Measurements from ENCODE around the gene DPM1. TPM values are rescaled to one million over a fixed set of nuclear protein-coding genes. Genes with fewer than 3 reads are reported as not detected.
"Not testable (repeated sequence)": the region's sequence is repeated elsewhere in the genome, so short reads cannot be mapped to it uniquely, and the experiment has no call there.

DPM1 gene
- total RNA-seq, 1 donor from 2014 or later, result 37.5 TPM

DNA sequence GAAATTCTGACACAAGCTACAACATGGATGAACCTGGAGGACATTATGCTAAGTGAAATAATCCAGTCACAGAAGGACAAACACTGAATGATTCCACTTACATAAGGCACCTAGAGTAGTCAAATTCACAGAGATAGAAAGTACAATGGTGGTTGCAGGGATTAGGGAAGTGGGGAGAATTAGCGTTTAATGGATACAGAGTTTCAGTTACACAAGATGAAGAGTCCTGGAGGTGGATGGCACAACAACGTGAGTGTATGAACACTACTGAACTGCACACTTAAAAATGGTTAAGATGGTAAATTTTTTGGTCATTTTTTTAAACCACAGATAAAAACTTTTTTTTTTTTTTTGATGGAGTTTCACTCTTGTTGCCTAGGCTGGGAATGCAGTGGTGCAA lies 25.0 kb upstream of the DPM1 start:
- no peaks in the 10 kb centered on the region for H3K27me3 ChIP-seq
- DNase-seq (ENCODE audit: low spot score in 2 of 2), result no peak
- H3K27ac ChIP-seq, result no peak overlapping the region
- intact Hi-C loops (cut with DNase I), result no loop called here
- TF ChIP-seq, protein P1, sequence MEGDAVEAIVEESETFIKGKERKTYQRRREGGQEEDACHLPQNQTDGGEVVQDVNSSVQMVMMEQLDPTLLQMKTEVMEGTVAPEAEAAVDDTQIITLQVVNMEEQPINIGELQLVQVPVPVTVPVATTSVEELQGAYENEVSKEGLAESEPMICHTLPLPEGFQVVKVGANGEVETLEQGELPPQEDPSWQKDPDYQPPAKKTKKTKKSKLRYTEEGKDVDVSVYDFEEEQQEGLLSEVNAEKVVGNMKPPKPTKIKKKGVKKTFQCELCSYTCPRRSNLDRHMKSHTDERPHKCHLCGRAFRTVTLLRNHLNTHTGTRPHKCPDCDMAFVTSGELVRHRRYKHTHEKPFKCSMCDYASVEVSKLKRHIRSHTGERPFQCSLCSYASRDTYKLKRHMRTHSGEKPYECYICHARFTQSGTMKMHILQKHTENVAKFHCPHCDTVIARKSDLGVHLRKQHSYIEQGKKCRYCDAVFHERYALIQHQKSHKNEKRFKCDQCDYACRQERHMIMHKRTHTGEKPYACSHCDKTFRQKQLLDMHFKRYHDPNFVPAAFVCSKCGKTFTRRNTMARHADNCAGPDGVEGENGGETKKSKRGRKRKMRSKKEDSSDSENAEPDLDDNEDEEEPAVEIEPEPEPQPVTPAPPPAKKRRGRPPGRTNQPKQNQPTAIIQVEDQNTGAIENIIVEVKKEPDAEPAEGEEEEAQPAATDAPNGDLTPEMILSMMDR (IDR thresholded peaks at IDR 0.05), result no peak
- no peaks in the 10 kb centered on the region for H3K9me3 ChIP-seq
- no peaks in the 10 kb centered on the region for H3K4me1 ChIP-seq
- no peak overlapping the region for H3K4me3 ChIP-seq
- no peaks in the 10 kb centered on the region for H3K36me3 ChIP-seq

GRCh38 chr20:50982363-50982762 lies 24.0 kb upstream of the DPM1 start:
- intact Hi-C loops (cut with DNase I), result no loop called here
- no peaks in the 10 kb centered on the region for H3K4me1 ChIP-seq
- no peaks in the 10 kb centered on the region for H3K36me3 ChIP-seq
- no peak for DNase-seq (ENCODE audit: low spot score in 2 of 2)
- no peak overlapping the region for H3K27ac ChIP-seq
- H3K9me3 ChIP-seq, result no peaks in the 10 kb centered on the region
- TF ChIP-seq, protein P1 (IDR thresholded peaks at IDR 0.05), result no peak
- H3K27me3 ChIP-seq, result no peaks in the 10 kb centered on the region
- no peak overlapping the region for H3K4me3 ChIP-seq

- H3K9me3 ChIP-seq, result no peaks in the 10 kb centered on the region
- DNase-seq (ENCODE audit: low spot score in 2 of 2), result no peak
- TF ChIP-seq, protein P1 (IDR thresholded peaks at IDR 0.05), result no peak
- H3K36me3 ChIP-seq, result no peaks in the 10 kb centered on the region
- no peaks in the 10 kb centered on the region for H3K4me1 ChIP-seq
- no peak overlapping the region for H3K27ac ChIP-seq
- H3K27me3 ChIP-seq, result no peaks in the 10 kb centered on the region
- intact Hi-C loops (cut with DNase I), result no loop called here
- no peak overlapping the region for H3K4me3 ChIP-seq
These were observed 23.3 kb upstream of the DPM1 start for GRCh38 chr20:50981714-50982048.

- H3K27ac ChIP-seq, result no peak overlapping the region
- no peak overlapping the region for H3K4me3 ChIP-seq
- no peaks in the 10 kb centered on the region for H3K27me3 ChIP-seq
- intact Hi-C loops (cut with DNase I), result no loop called here
- no peak for DNase-seq (ENCODE audit: low spot score in 2 of 2)
- TF ChIP-seq, protein P1 (IDR thresholded peaks at IDR 0.05), result peak; percentile 52 to 69 (median 54)
- H3K9me3 ChIP-seq, result no peaks in the 10 kb centered on the region
- H3K4me1 ChIP-seq, result no peaks in the 10 kb centered on the region
- no peaks in the 10 kb centered on the region for H3K36me3 ChIP-seq
These were observed 22.8 kb upstream of the DPM1 start for GRCh38 chr20:50980851-50981713.

- TF ChIP-seq, protein P1 (IDR thresholded peaks at IDR 0.05), result no peak
- H3K36me3 ChIP-seq, result no peaks in the 10 kb centered on the region
- no peaks in the 10 kb centered on the region for H3K27me3 ChIP-seq
- H3K27ac ChIP-seq, result no peak overlapping the region
- H3K9me3 ChIP-seq, result no peaks in the 10 kb centered on the region
- no peak overlapping the region for H3K4me3 ChIP-seq
- no peak for DNase-seq (ENCODE audit: low spot score in 2 of 2)
- intact Hi-C loops (cut with DNase I), result no loop called here
- H3K4me1 ChIP-seq, result no peaks in the 10 kb centered on the region
These were observed 21.8 kb upstream of the DPM1 start for GRCh38 chr20:50980071-50980681.

- intact Hi-C loops (cut with DNase I); H3K36me3 ChIP-seq; H3K27me3 ChIP-seq; H3K9me3 ChIP-seq; H3K27ac ChIP-seq; H3K4me3 ChIP-seq; H3K4me1 ChIP-seq; DNase-seq (ENCODE audit: low spot score in 2 of 2): not testable (repeated sequence)
These were observed 20.2 kb upstream of the DPM1 start for GRCh38 chr20:50978533-50978932.

Measured in ascending aorta (tissue), 2 donors.